ENCODE results near the gene CD200. TPM values are rescaled to one million over a fixed set of nuclear protein-coding genes. Genes with fewer than 3 reads are reported as not detected.

Gene CD200
- total RNA-seq, 6 donors from 2014 or later: 2.4 to 9.9 (median 4.5) TPM

- no peak overlapping the region for H3K27ac ChIP-seq
- DNase-seq: no peak
- no peaks in the 10 kb centered on the region for H3K9me3 ChIP-seq
- ATAC-seq (ENCODE audit: low FRiP score in 2 of 2): no peak
- no peak overlapping the region for H3K4me3 ChIP-seq
- no peaks in the 10 kb centered on the region for H3K36me3 ChIP-seq
- no peak for TF ChIP-seq POLR2A (IDR thresholded peaks at IDR 0.05)
- TF ChIP-seq POLR2AphosphoS5 (IDR thresholded peaks at IDR 0.05): no peak
- TF ChIP-seq CTCF (IDR thresholded peaks at IDR 0.05): no peak
- TF ChIP-seq EP300 (IDR thresholded peaks at IDR 0.05): no peak
- H3K4me1 ChIP-seq: no peaks in the 10 kb centered on the region
- no peaks in the 10 kb centered on the region for H3K27me3 ChIP-seq
These were observed 6.2 kb downstream of the CD200 start for GRCh38 chr3:112339134-112339533.

DNA sequence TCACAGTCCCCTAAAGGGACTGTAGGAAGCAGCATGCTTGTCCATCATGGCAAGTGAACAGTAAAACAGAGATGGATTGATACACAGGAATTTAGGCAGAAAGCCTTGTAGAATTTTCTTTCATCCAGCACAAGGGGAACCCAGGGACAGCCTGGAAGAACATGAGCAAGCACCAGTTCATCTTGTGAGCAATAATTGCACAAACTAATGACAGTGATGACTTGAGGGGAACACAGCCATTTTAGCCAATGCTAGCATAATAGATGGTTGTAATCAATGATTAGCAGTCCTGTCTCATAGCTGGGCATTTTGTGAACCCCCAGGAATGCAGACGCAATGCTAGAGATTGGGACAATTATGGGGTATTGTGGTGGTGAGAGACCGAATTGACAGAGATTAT is 6.7 kb downstream of the CD200 start:
- ATAC-seq (ENCODE audit: low FRiP score in 2 of 2): no peak
- H3K27me3 ChIP-seq: no peaks in the 10 kb centered on the region
- H3K9me3 ChIP-seq: no peaks in the 10 kb centered on the region
- H3K27ac ChIP-seq: no peak overlapping the region
- TF ChIP-seq CTCF (IDR thresholded peaks at IDR 0.05): no peak
- TF ChIP-seq POLR2AphosphoS5 (IDR thresholded peaks at IDR 0.05): no peak
- TF ChIP-seq EP300 (IDR thresholded peaks at IDR 0.05): no peak
- no peak for TF ChIP-seq POLR2A (IDR thresholded peaks at IDR 0.05)
- H3K36me3 ChIP-seq: no peaks in the 10 kb centered on the region
- DNase-seq: no peak
- no peak overlapping the region for H3K4me3 ChIP-seq
- H3K4me1 ChIP-seq: no peaks in the 10 kb centered on the region
- 73 to 79% methylated on average over 2 of the region's 2 CpGs for WGBS, 2 donors

- no peak for TF ChIP-seq POLR2A (IDR thresholded peaks at IDR 0.05)
- TF ChIP-seq CTCF (IDR thresholded peaks at IDR 0.05): no peak
- no peak for TF ChIP-seq EP300 (IDR thresholded peaks at IDR 0.05)
- TF ChIP-seq POLR2AphosphoS5 (IDR thresholded peaks at IDR 0.05): no peak
- Histone ChIP-seq H3K36me3 (peaks cover 0 to 3% (median 0%) of the 10 kb centered on the region in 4 donors), H3K27ac (no peak overlapping the region), H3K9me3 (no peaks in the 10 kb centered on the region), H3K4me3 (no peak overlapping the region), H3K27me3 (no peaks in the 10 kb centered on the region), H3K4me1 (no peaks in the 10 kb centered on the region)
- no peak for ATAC-seq (ENCODE audit: low FRiP score in 2 of 2)
- DNase-seq: no peak
- WGBS, 2 donors: 84 to 87% methylated on average over 2 of the region's 2 CpGs
These were observed 8.4 kb downstream of the CD200 start for GRCh38 chr3:112341386-112341785.

- no peak for DNase-seq
- Histone ChIP-seq H3K36me3 (peaks cover 0 to 3% (median 0%) of the 10 kb centered on the region in 4 donors), H3K9me3 (no peaks in the 10 kb centered on the region), H3K4me1 (no peaks in the 10 kb centered on the region), H3K27ac (no peak overlapping the region), H3K4me3 (no peak overlapping the region), H3K27me3 (no peaks in the 10 kb centered on the region)
- 81 to 90% methylated on average over 2 of the region's 2 CpGs for WGBS, 2 donors
- TF ChIP-seq POLR2A (IDR thresholded peaks at IDR 0.05) (no peak), EP300 (IDR thresholded peaks at IDR 0.05) (no peak), POLR2AphosphoS5 (IDR thresholded peaks at IDR 0.05) (no peak), CTCF (IDR thresholded peaks at IDR 0.05) (no peak)
- ATAC-seq (ENCODE audit: low FRiP score in 2 of 2): no peak
These were observed 12.7 kb downstream of the CD200 start for GRCh38 chr3:112345681-112346080.

GRCh38 chr3:112346491-112347122 is 13.7 kb downstream of the CD200 start:
- H3K27ac ChIP-seq: no peak overlapping the region

More at GRCh38 chr3:112346491-112347122, 13.7 kb downstream of the CD200 start:
- Histone ChIP-seq H3K4me1 (no peaks in the 10 kb centered on the region), H3K36me3 (peaks cover 0 to 3% (median 0%) of the 10 kb centered on the region in 4 donors), H3K27me3 (no peaks in the 10 kb centered on the region), H3K9me3 (no peaks in the 10 kb centered on the region), H3K4me3 (no peak overlapping the region)
- DNase-seq: no peak
- ATAC-seq (ENCODE audit: low FRiP score in 2 of 2): no peak
- TF ChIP-seq POLR2A (IDR thresholded peaks at IDR 0.05) (no peak), POLR2AphosphoS5 (IDR thresholded peaks at IDR 0.05) (no peak), EP300 (IDR thresholded peaks at IDR 0.05) (no peak), CTCF (IDR thresholded peaks at IDR 0.05) (no peak)
- WGBS, 2 donors: 86% methylated on average over 3 of the region's 3 CpGs
